ENCODE results near the gene PTPN6.

DNA sequence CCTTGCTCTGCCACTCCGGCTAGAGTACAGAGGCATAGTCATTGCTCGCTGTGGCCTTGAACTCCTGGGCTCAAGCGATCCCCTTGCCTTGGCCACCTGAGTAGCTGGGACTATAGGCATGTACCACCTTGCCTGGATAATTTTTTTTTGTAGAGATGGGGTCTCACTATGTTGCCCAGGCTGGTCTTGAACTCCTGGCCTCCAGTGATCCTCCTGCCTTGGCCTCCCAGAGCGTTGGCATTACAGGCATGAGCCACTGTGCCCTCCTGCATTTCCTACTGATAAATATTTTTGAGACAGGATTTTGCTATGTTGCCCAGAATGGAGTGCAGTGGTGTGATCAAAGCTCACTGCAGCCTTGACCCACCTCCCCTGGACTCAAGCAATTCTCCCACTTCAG lies 28.9 kb downstream of the PTPN6 start:
- TF ChIP-seq ZNF395 (CRISPR knock-in tag; IDR thresholded peaks at IDR 0.05) (no peak), MAZ (CRISPR knock-in tag; conservative IDR thresholded peaks at IDR 0.05 in 1 of 2, IDR thresholded peaks at IDR 0.05 in 1 of 2) (no peak), POLR2AphosphoS5 (IDR thresholded peaks at IDR 0.05; ENCODE audit: control insufficient read depth, insufficient read depth, low read depth, low read length) (no peak), E2F8 (IDR thresholded peaks at IDR 0.05; ENCODE audit: low read depth, partially characterized antibody) (no peak), GABPB2 (CRISPR knock-in tag; conservative IDR thresholded peaks at IDR 0.05) (no peak), MYC (IDR thresholded peaks at IDR 0.05; ENCODE audit: low read depth, low read length) (no peak), MYC (CRISPR knock-in tag; IDR thresholded peaks at IDR 0.05; ENCODE audit: borderline replicate concordance, low read depth) (no peak), CHD4 (IDR thresholded peaks at IDR 0.05; ENCODE audit: insufficient read depth, insufficient replicate concordance, low read depth, low read length, poor library complexity, severe bottlenecking) (no peak), PHB2 (IDR thresholded peaks at IDR 0.05; ENCODE audit: low read depth) (no peak), UBTF (IDR thresholded peaks at IDR 0.05; ENCODE audit: borderline replicate concordance in 1 of 2, low read depth in 2 of 2, low read length in 2 of 2) (no peak)
- TF ChIP-seq, protein P1, sequence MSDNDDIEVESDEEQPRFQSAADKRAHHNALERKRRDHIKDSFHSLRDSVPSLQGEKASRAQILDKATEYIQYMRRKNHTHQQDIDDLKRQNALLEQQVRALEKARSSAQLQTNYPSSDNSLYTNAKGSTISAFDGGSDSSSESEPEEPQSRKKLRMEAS (CRISPR knock-in tag; IDR thresholded peaks at IDR 0.05), result no peak

Measured in K562 (cell line).